LHCN-M2 (cell line): ENCODE data around the gene GAB2. TPM values are rescaled to one million over a fixed set of nuclear protein-coding genes. Genes with fewer than 3 reads are reported as not detected.
"Not testable (repeated sequence)": the region's sequence is repeated elsewhere in the genome, so short reads cannot be mapped to it uniquely, and the experiment has no call there.

ENCODE experiments used
- DNase-seq: peaks from one replicate; pipeline ENCODE4 v3.0.0-alpha.2; 2012; ENCODE audit warnings: low read depth
- total RNA-seq: library from RNA; depleted of rRNA; stranded (reverse); fragments of >200 nt; gene quantifications from 2 replicates; pipeline ENCODE4 v1.2.3, GENCODE V29; 2014

GAB2 gene
- total RNA-seq, 1 experiment from 2014 or later, result 8.1 TPM

- DNase-seq, result no peak
Measured at GRCh38 chr11:78282821-78283220, 134.8 kb downstream of the GAB2 start.

GRCh38 chr11:78281511-78281910 is 136.1 kb downstream of the GAB2 start:
- DNase-seq, result no peak

DNA sequence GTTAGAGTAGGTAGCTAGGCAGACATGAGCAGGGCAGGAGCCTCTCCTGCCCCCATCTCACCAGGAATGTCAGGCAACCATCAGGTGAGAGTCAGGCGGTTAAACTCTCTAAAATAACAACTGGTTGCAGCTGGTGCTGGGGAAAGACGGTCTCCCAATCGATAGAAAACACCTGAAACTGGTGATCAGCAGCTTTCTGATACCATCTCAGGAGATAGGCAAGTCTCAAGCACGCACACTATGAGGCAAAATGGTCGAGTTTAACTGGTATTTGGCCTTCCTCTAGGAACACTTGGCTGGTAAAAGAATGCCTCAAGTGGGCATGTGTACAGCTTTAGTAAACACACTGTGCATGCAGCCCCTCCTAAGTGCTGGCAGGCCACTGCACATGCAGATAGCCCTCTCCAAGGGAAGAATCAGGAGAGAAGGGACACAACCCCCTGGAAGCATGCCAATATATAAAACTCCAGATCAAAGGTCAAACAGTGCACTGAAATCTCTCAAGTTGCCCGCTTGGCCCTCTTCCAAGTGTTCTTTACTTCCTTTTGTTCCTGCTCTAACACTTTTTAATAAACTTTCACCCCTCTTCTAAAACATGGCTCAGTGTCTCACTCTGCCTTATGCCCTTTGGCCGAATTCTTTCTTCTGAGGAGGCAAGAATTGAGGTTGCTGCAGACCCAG is 140.2 kb downstream of the GAB2 start:
- DNase-seq, result no peak

GRCh38 chr11:78276311-78276710 is 141.3 kb downstream of the GAB2 start:
- no peak for DNase-seq

- no peak for DNase-seq
Measured at GRCh38 chr11:78274739-78275138, 142.9 kb downstream of the GAB2 start.

- DNase-seq, result not testable (repeated sequence)
Measured at GRCh38 chr11:78272625-78273269, 144.9 kb downstream of the GAB2 start.

DNA sequence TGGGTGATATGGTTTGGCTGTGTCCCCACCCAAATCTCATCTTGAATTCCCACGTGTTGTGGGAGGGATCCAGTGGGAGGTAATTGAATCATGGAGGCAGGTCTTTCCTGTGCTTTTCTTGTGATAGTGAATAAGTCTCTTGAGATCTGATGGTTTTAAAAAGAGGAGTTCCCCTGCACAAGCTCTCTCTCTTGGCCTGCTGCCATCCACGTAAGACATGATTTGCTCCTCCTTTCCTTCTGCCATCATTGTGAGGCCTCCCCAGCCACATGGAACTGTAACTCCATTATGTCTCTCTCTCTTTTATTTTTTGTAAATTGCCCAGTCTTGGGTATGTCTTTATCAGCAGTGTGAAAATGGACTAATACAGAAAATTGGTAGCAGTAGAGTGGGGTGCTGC is 145.8 kb downstream of the GAB2 start:
- not testable (repeated sequence) for DNase-seq

DNA sequence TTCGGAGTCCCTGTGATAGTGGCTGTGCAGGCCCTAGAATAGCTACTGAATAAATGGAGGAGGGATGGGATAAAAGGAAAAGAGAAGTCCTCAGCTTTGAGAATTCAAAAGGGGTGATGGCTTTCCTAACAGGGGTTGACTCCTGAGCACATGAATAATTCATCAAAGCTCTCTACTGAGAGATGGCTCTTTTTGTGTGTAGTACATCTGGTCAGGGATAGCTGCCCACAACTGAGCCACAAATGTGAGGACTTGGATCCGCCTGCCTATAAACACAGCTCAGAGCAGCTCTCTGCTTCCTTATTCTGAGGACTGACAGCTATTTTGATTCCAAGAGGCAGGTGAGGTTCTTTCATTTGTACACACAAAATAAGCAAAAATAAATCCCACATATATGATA is 146.6 kb downstream of the GAB2 start:
- no peak for DNase-seq

GRCh38 chr11:78269806-78270205 is 147.8 kb downstream of the GAB2 start:
- DNase-seq, result no peak

GRCh38 chr11:78268591-78269410 is 148.8 kb downstream of the GAB2 start:
- no peak for DNase-seq

- DNase-seq, result no peak
Measured at GRCh38 chr11:78266451-78266850, 151.2 kb downstream of the GAB2 start.

GRCh38 chr11:78265326-78265725 is 152.3 kb downstream of the GAB2 start:
- peak; percentile 30 for DNase-seq

- DNase-seq, result no peak
Measured at GRCh38 chr11:78262691-78263090, 154.9 kb downstream of the GAB2 start.

- DNase-seq, result no peak
Measured at GRCh38 chr11:78262238-78262637, 155.4 kb downstream of the GAB2 start.

GRCh38 chr11:78261828-78262227 is 155.8 kb downstream of the GAB2 start:
- no peak for DNase-seq

- no peak for DNase-seq
Measured at GRCh38 chr11:78261367-78261766, 156.3 kb downstream of the GAB2 start.

GRCh38 chr11:78259777-78260487 is 157.7 kb downstream of the GAB2 start:
- DNase-seq, result no peak

DNA sequence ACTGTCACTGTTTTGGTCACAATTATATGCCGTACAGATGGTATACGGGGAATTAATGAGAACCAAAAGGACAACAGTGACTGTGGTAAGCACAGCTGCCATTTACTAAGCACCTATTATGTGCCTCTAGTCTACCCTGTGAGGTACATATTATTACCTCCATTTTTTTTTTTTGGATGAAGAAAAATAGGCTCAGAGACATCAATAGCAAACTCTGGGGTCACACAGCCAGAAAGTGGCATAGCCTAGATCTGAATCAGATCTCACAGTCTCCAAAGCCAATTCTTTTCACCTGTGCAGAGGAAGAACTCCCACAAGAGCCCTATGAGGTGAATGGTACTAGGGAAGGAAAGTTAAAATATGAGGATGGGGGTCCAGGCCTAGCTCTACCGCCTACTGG is 160.0 kb downstream of the GAB2 start:
- no peak for DNase-seq

GRCh38 chr11:78256962-78257361 is 160.7 kb downstream of the GAB2 start:
- peak; percentile 48 for DNase-seq

DNA sequence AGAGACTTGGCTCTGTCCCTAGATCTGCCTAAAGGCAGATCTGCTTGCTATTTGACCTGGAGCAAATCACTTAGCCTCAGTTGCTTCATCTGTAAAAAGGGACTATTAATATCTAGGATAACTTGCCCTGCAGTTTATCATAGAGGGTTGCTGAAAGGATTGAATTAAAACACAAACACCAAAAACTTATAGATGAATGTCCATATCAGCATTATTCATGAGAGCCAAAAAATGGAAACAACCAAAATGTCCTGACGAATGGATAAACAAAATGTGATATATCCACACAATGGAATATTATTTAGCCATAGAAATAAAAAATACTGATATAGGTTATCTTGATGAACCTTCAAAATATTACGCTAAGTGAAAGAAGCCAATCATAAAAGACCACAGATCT is 161.7 kb downstream of the GAB2 start:
- no peak for DNase-seq

GRCh38 chr11:78254268-78254667 is 163.4 kb downstream of the GAB2 start:
- no peak for DNase-seq

DNA sequence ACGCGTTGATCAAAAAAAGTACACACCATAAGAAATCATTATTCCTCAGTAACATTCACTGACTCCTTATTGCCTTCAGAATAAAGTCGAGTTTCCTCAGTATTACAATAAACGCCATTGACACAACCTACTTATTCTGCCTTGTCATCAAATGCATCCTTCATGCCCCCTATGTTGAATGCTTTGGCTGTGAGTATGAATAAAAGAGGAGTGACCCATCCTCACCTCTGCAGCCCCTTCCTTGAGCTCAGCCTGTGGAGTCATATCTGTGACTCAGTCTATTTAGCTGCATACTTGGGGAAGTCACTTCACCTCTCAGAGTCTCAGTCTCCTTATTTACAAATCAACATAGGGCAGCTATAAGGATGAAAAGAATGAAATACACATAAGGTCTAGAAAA is 163.8 kb downstream of the GAB2 start:
- DNase-seq, result no peak
